GM19438 (cell line): ENCODE data around the gene USP7.
"Not testable (repeated sequence)": the region's sequence is repeated elsewhere in the genome, so short reads cannot be mapped to it uniquely, and the experiment has no call there.

Source experiments
- ATAC-seq: cut with Tn5 transposase; IDR thresholded peaks from one replicate; pipeline ENCODE4 v1.9.1; 2021; ENCODE audit warnings: low read depth; ENCODE audit not compliant: unreplicated experiment

Gene USP7

DNA sequence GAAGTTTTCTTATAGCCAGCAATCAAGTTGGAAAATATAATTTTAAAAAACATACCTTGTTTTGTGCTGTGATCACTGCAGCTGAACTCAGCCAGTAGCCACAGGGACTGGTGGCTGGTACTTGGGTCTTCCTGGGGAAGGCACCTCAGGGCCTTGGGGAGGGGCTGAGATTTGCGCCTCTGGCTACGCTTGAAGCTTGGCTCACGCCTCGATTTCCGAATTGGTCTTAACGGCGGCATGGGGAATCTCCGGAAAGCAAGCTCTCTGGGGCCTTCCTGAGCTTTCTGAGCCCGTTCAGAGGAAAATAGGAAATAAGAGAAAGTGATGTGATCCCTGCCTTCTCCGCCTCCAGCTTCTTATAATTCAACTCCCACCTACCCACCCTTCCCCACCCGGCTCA, 11.3 kb upstream of the USP7 start:
- no peak for ATAC-seq

DNA sequence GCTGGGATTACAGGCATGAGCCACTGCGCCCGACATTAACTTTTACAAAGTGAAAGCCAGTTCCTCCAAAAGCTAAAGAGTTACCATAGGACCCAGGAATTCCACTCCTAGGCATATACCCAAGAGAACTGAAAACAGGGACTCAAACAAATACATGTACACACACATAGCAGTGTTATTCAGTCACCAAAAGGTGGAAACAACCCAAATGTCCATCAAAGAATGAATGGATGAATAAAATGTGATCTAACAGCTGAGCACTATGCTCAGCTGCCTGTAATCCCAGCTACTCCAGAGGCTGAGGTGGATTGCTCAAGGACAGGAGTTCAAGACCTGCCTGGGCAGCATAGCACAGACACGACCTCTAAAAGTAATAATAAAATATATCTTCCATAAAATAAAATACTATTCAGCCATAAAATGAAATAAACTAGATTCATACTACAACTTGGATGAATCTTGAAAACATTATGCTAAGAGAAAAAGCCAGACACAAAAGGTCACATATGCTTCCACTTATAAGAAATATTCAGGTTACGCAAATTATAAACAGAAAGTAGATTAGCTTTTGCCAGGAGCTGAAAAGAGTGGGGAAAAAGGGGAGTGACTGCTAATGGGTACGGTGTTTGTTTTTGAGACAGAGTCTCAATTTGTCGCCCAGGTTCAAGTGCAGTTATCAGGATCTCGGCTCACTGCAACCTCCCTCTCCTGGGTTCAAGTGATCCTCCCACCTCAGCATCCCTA, 9.3 kb upstream of the USP7 start:
- no peak for ATAC-seq

GRCh38 chr16:8971416-8971815, 7.7 kb upstream of the USP7 start:
- ATAC-seq, result no peak

DNA sequence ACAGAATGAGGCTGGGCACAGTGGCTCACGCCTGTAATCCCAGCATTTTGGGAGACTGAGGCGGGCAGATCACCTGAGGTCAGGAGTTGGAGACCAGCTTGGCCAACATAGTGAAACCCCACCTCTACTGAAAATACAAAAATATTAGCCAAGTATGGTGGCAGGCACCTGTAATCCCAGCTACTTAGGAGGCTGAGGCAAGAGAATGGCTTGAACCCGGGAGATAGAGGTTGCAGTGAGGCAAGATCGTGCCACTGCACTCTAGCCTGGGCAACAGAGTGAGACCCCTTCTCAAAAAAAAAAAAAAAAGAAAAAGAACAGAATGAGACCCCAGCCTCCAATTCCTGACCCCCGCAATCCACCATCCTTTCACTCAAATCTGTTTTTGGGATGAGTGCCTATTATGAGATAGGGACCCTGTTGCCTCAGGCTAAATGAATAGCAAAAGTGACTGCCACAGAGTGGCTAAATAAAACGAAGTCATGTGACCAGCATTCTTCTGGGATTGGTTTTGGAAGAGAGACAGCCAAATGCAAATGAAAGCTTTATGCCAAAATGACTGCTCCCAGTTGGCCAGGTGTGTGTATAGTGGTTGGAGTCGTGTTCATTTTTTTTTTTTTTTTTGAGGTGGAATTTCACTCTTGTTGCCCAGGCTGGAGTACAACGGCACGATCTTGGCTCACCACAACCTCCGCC, 5.6 kb upstream of the USP7 start:
- not testable (repeated sequence) for ATAC-seq

GRCh38 chr16:8968054-8968453, 4.3 kb upstream of the USP7 start:
- ATAC-seq, result not testable (repeated sequence)

DNA sequence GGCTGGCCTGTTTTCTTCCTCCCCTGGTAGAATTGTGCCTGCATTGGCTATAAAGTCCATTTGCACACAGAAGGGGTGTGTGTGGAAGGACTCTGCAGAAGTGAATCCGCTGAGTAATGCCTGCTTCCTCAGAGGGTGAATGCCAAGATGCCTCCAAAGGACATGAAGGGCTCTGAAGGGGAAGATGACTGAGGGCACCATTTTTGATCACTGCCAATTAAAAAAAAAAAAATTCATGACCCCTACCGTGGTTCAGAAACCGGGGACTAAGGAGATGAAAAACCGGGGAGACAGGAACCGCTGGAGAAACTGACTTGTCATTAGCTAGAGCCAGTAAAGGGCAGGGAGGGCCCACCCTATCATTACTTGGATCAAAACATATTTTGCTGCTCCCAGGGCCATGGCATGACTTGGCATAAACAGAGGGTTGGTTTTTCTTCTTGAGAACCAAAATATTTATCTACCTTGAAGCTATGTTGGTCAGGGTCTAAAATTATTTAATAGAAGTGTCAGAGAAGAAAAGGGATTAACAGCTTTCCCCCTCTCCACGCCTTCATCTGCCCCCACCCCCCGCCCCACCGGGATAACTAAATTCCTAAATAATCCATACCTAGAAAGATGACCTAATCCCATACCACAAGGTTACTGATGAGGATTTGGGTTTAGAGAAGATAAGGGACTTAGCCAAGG, 3.6 kb upstream of the USP7 start:
- no peak for ATAC-seq

DNA sequence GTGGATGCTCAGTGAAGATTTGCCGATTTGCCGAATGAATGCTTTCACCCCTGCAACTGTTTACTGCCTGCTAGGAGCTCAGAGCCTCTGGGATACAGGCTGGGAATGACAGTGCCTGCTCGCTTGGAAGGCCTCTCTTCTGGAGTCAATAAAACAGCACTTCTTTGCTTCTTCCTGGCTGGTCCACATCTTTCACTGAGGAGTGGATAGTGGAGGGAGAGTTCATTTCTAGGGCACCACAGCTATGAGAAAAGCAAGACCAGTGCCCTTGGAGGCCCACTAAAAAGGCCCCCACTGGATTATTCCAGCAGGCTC, 3.1 kb upstream of the USP7 start:
- no peak for ATAC-seq

GRCh38 chr16:8964462-8964861, 756 bp upstream of the USP7 start:
- ATAC-seq, result no peak

- ATAC-seq, result no peak
These were observed 491 bp downstream of the USP7 start for GRCh38 chr16:8963010-8963820.

DNA sequence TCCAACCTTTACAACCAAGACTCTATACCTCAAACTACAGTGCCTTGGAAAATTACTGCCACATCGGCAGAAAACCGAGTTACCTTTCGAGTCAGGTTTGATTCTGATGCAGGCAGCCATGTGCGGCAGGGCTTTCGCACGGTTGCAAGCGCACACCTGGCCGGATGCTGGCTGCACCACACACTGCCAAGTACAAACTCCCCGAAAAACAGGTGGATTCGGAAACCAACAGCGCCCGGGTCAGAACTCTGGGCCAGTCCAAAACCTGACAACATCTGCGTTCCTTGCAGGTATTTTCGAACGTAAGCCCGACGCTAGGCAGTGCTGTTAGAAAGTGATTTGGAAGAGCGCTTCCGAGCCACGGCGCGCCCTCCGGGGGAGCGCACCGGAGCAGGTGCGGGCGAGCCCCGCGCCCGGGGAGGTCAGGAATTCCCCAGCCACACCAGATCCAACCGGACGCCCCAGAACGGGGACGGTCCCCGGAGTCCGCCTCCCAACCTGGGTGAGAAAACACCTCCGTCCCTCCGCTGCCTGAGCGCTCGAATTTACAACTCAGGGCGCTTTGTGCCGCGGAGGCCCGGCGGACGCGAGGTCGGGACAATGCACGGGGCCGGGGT, 1.2 kb downstream of the USP7 start:
- no peak for ATAC-seq

DNA sequence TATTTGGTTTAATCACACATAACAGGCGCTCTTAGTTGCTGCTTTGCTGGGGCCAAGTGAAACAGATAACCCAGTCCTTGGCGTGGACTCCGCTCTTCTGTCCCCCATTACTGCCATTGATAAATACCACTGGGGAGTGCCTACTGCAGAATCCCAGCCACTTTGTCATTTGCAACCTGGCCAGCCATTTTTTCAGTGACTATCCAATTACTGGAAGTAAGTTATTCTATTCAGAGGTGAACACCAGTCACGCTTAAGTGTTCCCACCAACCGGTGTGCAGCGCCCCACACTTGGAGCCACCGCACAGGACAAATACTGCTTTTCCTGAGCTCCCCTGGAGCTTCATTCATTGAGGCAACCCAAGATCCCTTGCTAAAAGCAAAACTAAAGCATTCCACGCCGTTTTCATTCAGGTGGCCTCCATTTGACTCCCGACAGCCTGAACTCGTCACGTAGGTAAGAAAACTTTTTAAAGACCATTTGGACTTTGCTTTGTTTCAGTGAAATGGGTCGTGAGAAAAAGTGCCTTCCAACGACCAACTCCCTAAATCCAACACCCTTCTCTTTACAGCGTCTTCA, 1.8 kb downstream of the USP7 start:
- ATAC-seq, result no peak

DNA sequence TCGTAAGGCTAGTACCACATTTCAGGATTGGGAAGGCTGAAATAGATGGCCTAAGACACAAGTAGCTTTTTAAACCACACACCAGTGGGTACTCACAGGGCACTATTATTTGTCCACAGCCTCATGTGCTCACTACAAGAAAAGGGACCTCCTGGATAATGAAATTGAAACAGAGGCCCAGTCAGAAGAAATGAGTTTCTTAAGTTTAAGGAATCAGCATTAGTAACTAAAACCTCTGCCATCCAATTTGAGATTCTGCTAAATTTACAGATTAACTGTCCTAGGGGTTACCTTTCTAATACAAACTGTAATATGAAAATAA, 3.0 kb downstream of the USP7 start:
- ATAC-seq, result no peak

DNA sequence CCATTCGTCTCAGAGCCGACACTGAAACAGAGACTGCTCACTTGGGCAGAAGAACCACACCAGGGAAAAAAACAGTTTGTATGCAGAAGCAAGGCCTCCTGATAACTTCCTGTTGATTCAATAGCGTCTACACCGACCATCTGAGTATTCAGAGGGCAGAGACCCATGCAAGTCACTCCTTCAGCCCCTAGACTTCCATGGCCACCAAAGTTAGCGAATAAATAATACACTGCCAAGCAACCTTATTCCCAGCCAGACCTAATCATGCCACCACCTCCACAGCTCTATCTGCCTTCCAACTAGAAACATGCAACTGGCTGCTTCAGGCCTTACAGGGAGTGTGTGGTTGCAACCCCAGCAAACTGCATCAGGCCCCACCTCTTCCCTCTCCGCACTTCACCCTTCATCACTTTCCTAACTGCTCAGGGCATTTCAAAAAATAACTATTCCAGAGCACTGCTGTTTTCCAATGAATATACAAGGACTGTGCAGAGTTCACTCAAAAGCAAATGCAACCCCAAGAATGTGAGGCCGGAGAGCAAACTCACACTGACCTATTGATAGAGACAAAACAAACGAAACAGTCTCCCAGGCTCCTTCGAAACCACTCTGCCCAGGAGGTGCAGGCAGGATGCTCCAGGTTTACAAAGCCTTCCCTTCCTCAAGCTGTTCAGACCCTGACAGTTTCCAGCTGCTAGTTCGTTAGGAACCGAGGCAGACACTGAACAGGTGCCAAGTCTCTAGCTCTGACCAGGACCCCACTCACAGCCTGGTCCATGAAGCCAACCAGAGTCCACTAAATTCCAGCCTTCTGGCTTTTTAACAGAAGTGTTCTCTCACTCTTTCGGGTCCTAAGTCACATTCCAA, 3.6 kb downstream of the USP7 start:
- no peak for ATAC-seq

DNA sequence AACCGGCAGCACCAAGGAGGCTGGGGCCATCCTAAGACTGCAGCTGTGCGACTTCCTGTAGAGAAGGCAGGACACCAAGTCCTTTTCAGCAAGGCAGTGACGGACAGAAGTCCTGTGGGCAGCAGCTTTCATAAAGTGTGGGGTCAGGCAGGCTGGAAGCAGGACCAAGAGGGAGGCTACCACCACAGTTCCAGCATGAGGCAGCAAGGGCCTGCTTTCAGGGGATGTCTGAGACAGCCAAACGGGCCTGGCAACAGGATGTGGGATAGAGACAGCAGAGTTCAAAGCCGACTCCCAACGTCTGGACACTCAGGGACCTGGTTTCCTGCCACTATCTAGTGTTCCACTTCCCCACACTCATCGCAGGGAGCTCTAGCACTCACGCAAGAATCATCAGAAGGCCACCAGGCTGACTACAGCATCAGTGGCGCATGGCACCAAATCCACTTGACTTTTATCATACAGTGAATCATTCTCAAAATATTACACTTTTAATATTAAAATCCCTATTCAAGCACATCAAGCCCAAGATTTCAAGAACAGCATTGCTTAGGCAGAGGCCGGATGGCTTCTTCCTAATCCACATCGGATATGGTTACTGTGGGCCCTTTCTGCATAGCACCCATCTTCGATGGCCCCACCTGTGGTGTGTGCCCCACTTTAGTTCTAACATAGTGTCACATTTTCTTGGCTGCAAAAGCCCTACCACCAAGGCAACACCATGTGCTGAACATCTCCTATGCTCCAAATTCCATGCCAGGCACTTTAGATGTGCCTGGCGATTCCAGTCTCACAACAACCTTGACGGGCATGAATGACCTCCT, 5.2 kb downstream of the USP7 start:
- no peak for ATAC-seq

- ATAC-seq, result no peak
These were observed 6.1 kb downstream of the USP7 start for GRCh38 chr16:8957509-8958157.

GRCh38 chr16:8957063-8957397, 6.7 kb downstream of the USP7 start:
- ATAC-seq, result no peak

DNA sequence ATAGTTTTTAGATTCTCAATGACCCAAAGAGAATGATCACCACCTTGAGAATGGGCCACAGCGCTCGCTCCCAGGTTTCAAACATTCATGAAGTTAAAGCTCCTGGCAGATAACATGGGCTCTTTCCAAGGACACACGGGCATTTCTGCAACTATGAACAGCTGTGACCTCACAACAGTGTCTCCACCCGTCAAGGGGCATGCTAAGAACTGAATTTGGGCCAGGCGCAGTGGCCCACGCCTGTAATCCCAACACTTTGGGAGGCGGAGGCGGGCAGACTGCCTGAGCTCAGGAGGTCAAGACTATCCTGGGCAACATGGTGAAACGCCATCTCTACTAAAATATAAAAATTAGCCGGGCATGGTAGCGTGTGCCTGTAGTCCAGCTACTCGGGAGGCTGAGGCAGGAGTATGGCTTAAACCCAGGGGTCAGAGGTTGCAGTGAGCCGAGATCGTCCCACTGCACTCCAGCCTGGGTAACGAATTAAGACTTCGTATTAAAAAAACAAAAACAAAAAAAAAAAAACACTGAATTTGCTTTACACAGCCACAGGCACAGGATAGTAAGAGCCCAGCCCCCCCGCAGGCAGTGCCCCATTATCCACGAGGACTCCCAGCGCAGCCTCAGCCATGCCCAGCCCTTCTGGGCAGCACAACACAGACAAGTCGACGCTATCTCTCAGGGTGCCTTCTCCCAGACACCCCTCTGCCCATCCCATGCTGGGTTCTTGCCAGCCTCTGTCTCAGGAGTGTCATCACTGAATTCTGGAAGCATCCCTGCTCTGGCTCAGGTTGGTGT, 7.2 kb downstream of the USP7 start:
- ATAC-seq, result no peak

GRCh38 chr16:8955828-8956227, 7.9 kb downstream of the USP7 start:
- ATAC-seq, result no peak
